Measurements from ENCODE around the gene SSR2.
A peak's percentile ranks its signal among the peaks of the same experiment; 100 is the strongest.

Gene SSR2

DNA sequence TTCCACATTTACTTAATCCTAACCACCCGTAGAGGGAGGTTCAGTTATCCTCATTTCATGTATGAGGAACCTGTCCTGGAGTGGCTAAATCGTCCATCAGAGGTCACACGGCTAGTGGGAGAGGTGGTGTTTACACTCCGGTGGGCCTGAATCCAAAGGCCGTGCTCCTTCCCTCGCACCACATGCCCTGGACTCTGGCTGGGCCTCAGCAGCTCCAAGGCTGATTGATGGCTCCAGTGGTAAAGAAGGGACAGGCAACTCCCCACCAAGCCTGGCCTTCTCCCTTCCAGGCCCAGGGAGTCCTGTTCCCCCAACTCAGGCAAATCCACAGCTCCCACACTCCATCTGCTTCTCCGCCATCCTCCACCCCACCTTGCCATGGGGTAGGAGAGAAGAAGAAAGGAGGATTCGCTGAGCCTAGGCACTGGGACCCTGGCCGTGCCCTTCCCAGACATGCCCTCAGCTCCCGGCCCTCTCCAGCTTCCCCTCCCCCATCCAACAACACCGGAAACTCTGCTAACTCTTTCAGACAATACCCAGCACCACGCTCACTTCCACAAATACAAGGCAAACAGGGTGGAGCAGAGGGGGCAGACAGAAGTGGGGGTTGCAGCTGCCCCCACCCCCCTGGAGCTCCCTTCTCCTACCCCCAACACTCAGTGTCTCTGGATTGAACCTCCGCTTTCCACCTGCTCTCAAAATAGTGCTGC lies 53.3 kb downstream of the SSR2 start:
- Histone ChIP-seq H4K20me1 (ENCODE audit: insufficient read depth, low read length) (peaks cover 71% of the 10 kb centered on the region), H3K9ac (ENCODE audit: low read length) (no peak overlapping the region), H3K79me2 (ENCODE audit: low read length) (peaks cover 88% of the 10 kb centered on the region), H3K4me2 (ENCODE audit: low read length) (no peak overlapping the region), H2AFZ (ENCODE audit: low read depth, low read length) (no peak overlapping the region), H3K4me1 (ENCODE audit: low read length) (peaks cover 47% of the 10 kb centered on the region), H3K4me3 (ENCODE audit: low read length) (no peak overlapping the region), H3K36me3 (replicated peaks; ENCODE audit: low read depth, low read length) (peaks cover 74% of the 10 kb centered on the region), H3K27ac (ENCODE audit: low read length) (0 out of 2 replicates have a peak overlapping the region, but pooled peaks have one; percentile 23), H3K9me3 (ENCODE audit: insufficient read depth, low read length) (no peaks in the 10 kb centered on the region), H3K27me3 (ENCODE audit: low read depth, low read length) (no peaks in the 10 kb centered on the region)
- TF ChIP-seq, protein P1, sequence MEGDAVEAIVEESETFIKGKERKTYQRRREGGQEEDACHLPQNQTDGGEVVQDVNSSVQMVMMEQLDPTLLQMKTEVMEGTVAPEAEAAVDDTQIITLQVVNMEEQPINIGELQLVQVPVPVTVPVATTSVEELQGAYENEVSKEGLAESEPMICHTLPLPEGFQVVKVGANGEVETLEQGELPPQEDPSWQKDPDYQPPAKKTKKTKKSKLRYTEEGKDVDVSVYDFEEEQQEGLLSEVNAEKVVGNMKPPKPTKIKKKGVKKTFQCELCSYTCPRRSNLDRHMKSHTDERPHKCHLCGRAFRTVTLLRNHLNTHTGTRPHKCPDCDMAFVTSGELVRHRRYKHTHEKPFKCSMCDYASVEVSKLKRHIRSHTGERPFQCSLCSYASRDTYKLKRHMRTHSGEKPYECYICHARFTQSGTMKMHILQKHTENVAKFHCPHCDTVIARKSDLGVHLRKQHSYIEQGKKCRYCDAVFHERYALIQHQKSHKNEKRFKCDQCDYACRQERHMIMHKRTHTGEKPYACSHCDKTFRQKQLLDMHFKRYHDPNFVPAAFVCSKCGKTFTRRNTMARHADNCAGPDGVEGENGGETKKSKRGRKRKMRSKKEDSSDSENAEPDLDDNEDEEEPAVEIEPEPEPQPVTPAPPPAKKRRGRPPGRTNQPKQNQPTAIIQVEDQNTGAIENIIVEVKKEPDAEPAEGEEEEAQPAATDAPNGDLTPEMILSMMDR (IDR thresholded peaks at IDR 0.05; ENCODE audit: low read depth, low read length): no peak
- no peak for TF ChIP-seq EZH2phosphoT487 (IDR thresholded peaks at IDR 0.05; ENCODE audit: low read depth)

DNA sequence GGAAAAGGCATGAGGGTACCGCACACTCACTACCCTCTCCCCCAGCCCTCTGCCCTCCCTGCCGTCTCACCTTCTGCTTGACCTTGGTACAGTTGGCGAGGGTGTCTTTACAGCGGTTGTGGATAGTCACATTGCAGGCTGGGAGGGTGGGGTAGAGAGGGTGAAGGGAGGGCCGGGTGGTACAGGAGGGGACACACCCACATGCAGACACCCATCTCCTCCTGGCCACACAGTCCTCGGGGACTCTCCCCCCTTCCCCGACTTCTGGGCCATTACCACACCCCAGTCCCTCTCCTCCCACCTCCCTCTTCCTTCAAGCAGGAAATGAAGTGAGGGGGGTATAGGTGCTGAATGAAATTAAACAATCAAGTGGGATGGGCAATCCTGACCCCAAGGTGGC lies 54.0 kb downstream of the SSR2 start:
- peaks cover 39% of the 10 kb centered on the region for H3K4me1 ChIP-seq (ENCODE audit: low read length)
- H3K27ac ChIP-seq (ENCODE audit: low read length): no peak overlapping the region
- H3K79me2 ChIP-seq (ENCODE audit: low read length): peaks cover 88% of the 10 kb centered on the region
- H3K9me3 ChIP-seq (ENCODE audit: insufficient read depth, low read length): no peaks in the 10 kb centered on the region
- H4K20me1 ChIP-seq (ENCODE audit: insufficient read depth, low read length): peaks cover 67% of the 10 kb centered on the region
- peaks cover 75% of the 10 kb centered on the region for H3K36me3 ChIP-seq (replicated peaks; ENCODE audit: low read depth, low read length)
- no peak overlapping the region for H3K9ac ChIP-seq (ENCODE audit: low read length)
- H3K27me3 ChIP-seq (ENCODE audit: low read depth, low read length): no peaks in the 10 kb centered on the region
- H3K4me2 ChIP-seq (ENCODE audit: low read length): no peak overlapping the region
- no peak overlapping the region for H3K4me3 ChIP-seq (ENCODE audit: low read length)
- H2AFZ ChIP-seq (ENCODE audit: low read depth, low read length): no peak overlapping the region
- no peak for TF ChIP-seq EZH2phosphoT487 (IDR thresholded peaks at IDR 0.05; ENCODE audit: low read depth)
- TF ChIP-seq, protein P1 (IDR thresholded peaks at IDR 0.05; ENCODE audit: low read depth, low read length): no peak

DNA sequence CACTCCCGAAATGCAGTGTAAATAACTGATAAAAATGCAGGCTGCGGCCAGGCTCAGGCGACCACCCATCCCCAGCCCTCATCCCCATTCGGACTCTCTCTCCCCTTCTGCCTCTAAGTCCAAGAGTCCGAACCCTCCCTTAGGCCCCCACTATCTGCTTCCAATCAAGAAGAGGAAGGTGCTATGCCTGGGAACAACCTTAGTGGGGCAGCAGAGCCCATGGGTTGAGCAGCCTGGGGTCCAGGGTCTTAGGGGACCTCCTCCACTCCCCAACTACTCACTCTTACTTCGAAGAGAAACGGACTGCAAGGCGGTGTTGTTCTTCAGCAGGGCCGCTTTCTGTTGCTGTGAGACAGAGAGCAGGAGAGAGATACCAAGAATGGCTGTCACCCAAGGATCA lies 54.6 kb downstream of the SSR2 start:
- Histone ChIP-seq H3K36me3 (replicated peaks; ENCODE audit: low read depth, low read length) (peaks cover 79% of the 10 kb centered on the region), H3K4me3 (ENCODE audit: low read length) (no peak overlapping the region), H3K27me3 (ENCODE audit: low read depth, low read length) (no peaks in the 10 kb centered on the region), H3K79me2 (ENCODE audit: low read length) (peaks cover 84% of the 10 kb centered on the region), H3K9me3 (ENCODE audit: insufficient read depth, low read length) (no peaks in the 10 kb centered on the region), H3K9ac (ENCODE audit: low read length) (no peak overlapping the region), H3K4me1 (ENCODE audit: low read length) (peaks cover 33% of the 10 kb centered on the region), H3K4me2 (ENCODE audit: low read length) (no peak overlapping the region), H3K27ac (ENCODE audit: low read length) (no peak overlapping the region), H2AFZ (ENCODE audit: low read depth, low read length) (no peak overlapping the region), H4K20me1 (ENCODE audit: insufficient read depth, low read length) (peaks cover 65% of the 10 kb centered on the region)
- no peak for TF ChIP-seq EZH2phosphoT487 (IDR thresholded peaks at IDR 0.05; ENCODE audit: low read depth)
- TF ChIP-seq, protein P1 (IDR thresholded peaks at IDR 0.05; ENCODE audit: low read depth, low read length): peak; percentile 43

DNA sequence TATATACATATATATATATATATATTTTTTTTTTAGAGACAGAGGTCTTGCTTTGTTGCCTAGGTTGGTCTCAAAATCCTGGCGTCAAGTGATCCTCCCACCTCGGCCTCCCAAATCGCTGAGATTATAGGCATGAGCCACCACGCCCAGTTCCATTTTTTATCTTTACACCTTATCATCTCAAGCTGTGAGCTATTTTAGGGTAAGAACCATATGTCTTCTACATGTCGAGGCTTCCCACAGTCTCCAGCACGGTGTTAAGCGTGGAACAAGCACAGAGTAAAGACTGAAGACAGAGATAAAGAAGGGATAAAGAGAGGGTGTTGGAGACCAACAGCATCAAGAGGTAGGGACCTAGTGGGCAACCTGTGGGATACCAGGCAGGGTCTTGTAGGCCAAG lies 56.6 kb downstream of the SSR2 start:
- no peak overlapping the region for H3K27ac ChIP-seq (ENCODE audit: low read length)
- no peaks in the 10 kb centered on the region for H3K27me3 ChIP-seq (ENCODE audit: low read depth, low read length)
- H3K4me1 ChIP-seq (ENCODE audit: low read length): peaks cover 15% of the 10 kb centered on the region
- H3K79me2 ChIP-seq (ENCODE audit: low read length): peaks cover 78% of the 10 kb centered on the region
- no peaks in the 10 kb centered on the region for H3K9me3 ChIP-seq (ENCODE audit: insufficient read depth, low read length)
- peaks cover 82% of the 10 kb centered on the region for H3K36me3 ChIP-seq (replicated peaks; ENCODE audit: low read depth, low read length)
- H4K20me1 ChIP-seq (ENCODE audit: insufficient read depth, low read length): peaks cover 60% of the 10 kb centered on the region
- no peak overlapping the region for H3K4me2 ChIP-seq (ENCODE audit: low read length)
- H3K4me3 ChIP-seq (ENCODE audit: low read length): no peak overlapping the region
- TF ChIP-seq EZH2phosphoT487 (IDR thresholded peaks at IDR 0.05; ENCODE audit: low read depth): no peak
- TF ChIP-seq, protein P1 (IDR thresholded peaks at IDR 0.05; ENCODE audit: low read depth, low read length): no peak
- H2AFZ ChIP-seq (ENCODE audit: low read depth, low read length): no peak overlapping the region
- no peak overlapping the region for H3K9ac ChIP-seq (ENCODE audit: low read length)
